Cardiac septum (tissue), 1 donor: ENCODE data around the gene ABCD1. TPM values are rescaled to one million over a fixed set of nuclear protein-coding genes. Genes with fewer than 3 reads are reported as not detected.
"Not testable (repeated sequence)": the region's sequence is repeated elsewhere in the genome, so short reads cannot be mapped to it uniquely, and the experiment has no call there.

Source experiments
- DNase-seq: peaks from one replicate; pipeline ENCODE4 v3.0.0-alpha.2; 2020; ENCODE audit warnings: low spot score
- intact Hi-C: fragments of 100-400 bp; cut with DNase I; formaldehyde crosslinking; loops from one replicate; pipeline ENCODE4 v1.14.0; 2022
- total RNA-seq: library from RNA; stranded (reverse); fragmentation: NEBNext Ultra II Directional; extraction: Animal tissue kit (Norgen Biotek cat#: 25700); gene quantifications from one replicate; pipeline ENCODE4 v1.2.1, GENCODE V29; 2021
- donor health status: DM: no; HTN: no; CAD: no.

ABCD1 gene
- total RNA-seq, 1 donor from 2014 or later, result 15.1 TPM

GRCh38 chrX:153705403-153706060 lies 19.1 kb upstream of the ABCD1 start:
- DNase-seq, intact Hi-C loops: not testable (repeated sequence)

- no peak for DNase-seq
- intact Hi-C loops, result no loop called here
Observed at GRCh38 chrX:153706799-153707198, 17.9 kb upstream of the ABCD1 start.

- no peak for DNase-seq
- intact Hi-C loops, result no loop called here
Observed at GRCh38 chrX:153707406-153707805, 17.2 kb upstream of the ABCD1 start.

DNA sequence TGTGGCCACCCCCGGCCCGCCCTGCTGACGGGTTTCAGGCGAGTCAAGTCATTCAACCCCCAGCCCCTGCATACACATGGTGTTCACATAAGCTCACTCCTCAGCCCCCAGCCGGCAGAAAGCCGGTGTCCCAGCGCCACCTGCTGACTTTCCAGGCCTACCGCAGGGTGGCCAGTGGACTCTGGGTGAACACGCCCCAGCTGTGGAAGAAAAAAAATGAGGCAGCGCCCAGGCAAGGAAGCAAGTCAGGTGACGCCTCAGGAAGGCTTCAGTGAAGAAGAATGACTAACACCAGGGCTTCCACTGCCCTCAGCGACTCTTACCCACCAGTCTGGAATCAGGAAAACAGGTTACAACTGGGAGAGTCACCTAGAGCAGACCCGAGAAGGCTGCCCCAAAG lies 16.2 kb upstream of the ABCD1 start:
- no peak for DNase-seq
- intact Hi-C loops, result no loop called here

- no peak for DNase-seq
- intact Hi-C loops, result no loop called here
Observed at GRCh38 chrX:153709726-153710674, 14.7 kb upstream of the ABCD1 start.

DNA sequence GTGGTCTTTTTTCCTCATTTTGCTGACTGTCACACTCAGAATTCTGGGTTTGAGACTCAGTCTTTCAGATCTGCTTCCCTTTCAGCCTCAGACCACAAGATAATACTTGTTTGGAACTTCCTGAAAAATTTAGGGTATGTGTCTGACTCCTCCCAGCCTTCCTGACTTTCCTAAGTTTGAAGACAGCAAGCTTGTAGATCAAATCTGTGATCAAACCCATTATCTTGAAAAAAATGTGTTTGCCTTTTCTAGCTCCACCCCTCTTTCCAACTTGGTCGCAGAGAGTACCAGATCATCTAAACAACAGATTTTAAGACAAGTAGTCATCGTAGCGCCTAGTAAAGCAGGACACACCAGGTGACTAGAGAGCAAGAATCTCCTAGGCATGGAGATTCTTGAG lies 10.4 kb upstream of the ABCD1 start:
- intact Hi-C loops, result no loop called here
- DNase-seq, result no peak

DNA sequence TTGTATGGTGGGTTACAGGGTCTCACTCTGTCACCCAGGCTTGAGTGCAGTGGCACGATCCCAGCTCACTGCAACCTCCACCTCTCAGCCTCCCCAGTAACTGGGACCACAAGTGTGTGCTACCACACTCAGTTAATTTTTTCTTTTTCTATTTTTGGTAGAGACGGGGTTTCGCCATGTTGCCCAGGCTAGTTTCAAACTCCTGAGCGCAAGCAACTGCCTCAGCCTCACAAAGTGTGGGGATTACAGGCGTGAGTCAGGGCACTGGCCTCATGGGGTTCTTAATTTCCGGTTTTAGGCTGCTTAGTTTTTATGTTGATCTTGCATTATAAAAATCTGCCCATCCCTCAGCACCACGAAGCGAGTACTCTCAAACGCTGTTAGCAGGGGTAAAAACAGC lies 7.2 kb upstream of the ABCD1 start:
- DNase-seq, result no peak
- intact Hi-C loops, result no loop called here

GRCh38 chrX:153719238-153719637 lies 5.4 kb upstream of the ABCD1 start:
- intact Hi-C loops, result no loop called here
- DNase-seq, result no peak

GRCh38 chrX:153719701-153720100 lies 5.0 kb upstream of the ABCD1 start:
- intact Hi-C loops, result loop anchor here (5.0 kb wide), 1 partner anchor 112 kb away; no protein-coding TSS in a partner anchor
- DNase-seq, result no peak

GRCh38 chrX:153722704-153723350 lies 1.8 kb upstream of the ABCD1 start:
- intact Hi-C loops, result loop anchor here (5.0 kb wide), 1 partner anchor 116 kb away; no protein-coding TSS in a partner anchor
- DNase-seq, result no peak

GRCh38 chrX:153723351-153724251 lies 1.1 kb upstream of the ABCD1 start:
- intact Hi-C loops, result loop anchor here (5.0 kb wide), 1 partner anchor 116 kb away; no protein-coding TSS in a partner anchor
- DNase-seq, result no peak

GRCh38 chrX:153725039-153725831 lies 579 bp downstream of the ABCD1 start:
- no peak for DNase-seq
- intact Hi-C loops, result no loop called here

DNA sequence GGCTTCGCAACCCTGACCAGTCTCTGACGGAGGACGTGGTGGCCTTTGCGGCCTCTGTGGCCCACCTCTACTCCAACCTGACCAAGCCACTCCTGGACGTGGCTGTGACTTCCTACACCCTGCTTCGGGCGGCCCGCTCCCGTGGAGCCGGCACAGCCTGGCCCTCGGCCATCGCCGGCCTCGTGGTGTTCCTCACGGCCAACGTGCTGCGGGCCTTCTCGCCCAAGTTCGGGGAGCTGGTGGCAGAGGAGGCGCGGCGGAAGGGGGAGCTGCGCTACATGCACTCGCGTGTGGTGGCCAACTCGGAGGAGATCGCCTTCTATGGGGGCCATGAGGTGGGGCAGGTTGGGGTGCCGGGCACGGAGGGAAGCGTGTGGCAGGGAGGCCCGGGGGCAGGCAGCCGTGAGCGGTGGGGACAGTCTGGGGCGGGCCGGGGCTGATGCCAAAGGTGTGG lies 1.2 kb downstream of the ABCD1 start:
- intact Hi-C loops, result no loop called here
- DNase-seq, result no peak

GRCh38 chrX:153726286-153727122 lies 1.8 kb downstream of the ABCD1 start:
- intact Hi-C loops, result no loop called here

GRCh38 chrX:153727123-153727931 lies 2.7 kb downstream of the ABCD1 start:
- intact Hi-C loops, result no loop called here
- no peak for DNase-seq

More at GRCh38 chrX:153726286-153727122, 1.8 kb downstream of the ABCD1 start:
- no peak for DNase-seq

GRCh38 chrX:153728095-153728494 lies 3.4 kb downstream of the ABCD1 start:
- intact Hi-C loops, result no loop called here

More at GRCh38 chrX:153728095-153728494, 3.4 kb downstream of the ABCD1 start:
- DNase-seq, result no peak
